ENCODE results near the gene DPH1. TPM values are rescaled to one million over a fixed set of nuclear protein-coding genes. Genes with fewer than 3 reads are reported as not detected.
A peak's percentile ranks its signal among the peaks of the same experiment; 100 is the strongest.

DPH1 gene
- total RNA-seq, 6 donors from 2014 or later: 28.8 to 129 (median 45.1) TPM

DNA sequence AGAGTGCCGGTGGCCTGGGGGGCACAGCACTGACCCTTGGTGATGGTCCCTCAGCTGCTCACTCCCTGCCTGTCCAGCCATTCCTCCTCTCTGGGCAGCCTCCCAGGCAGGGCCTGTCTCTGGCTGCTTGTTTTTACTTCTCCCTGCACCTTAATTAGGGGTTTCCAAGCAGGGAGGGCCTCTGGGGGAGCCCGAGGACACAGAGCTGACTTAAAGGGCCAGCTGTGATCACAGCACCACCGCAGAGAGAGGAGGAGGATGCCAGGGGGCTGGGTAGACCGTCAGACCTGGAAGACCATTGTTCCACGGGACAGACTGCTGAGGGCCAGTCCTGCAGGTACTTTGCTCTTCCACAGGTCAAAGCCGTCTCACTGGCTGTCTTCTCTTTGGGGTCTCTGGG lies 1.2 kb upstream of the DPH1 start:
- H3K36me3 ChIP-seq: peaks cover 0 to 3% (median 0%) of the 10 kb centered on the region in 4 donors
- WGBS, 2 donors: 61 to 100% methylated on average over 1 to 6 of the region's 6 CpGs
- peaks cover 0 to 25% (median 15%) of the 10 kb centered on the region in 4 donors for H3K27me3 ChIP-seq
- H3K9me3 ChIP-seq: no peaks in the 10 kb centered on the region
- TF ChIP-seq POLR2A (IDR thresholded peaks at IDR 0.05) (no peak), POLR2AphosphoS5 (IDR thresholded peaks at IDR 0.05) (no peak), CTCF (IDR thresholded peaks at IDR 0.05) (no peak), EP300 (IDR thresholded peaks at IDR 0.05) (no peak)
- no peak for DNase-seq
- H3K4me3 ChIP-seq: no peak overlapping the region
- no peak for ATAC-seq (ENCODE audit: low FRiP score in 2 of 2)
- no peak overlapping the region for H3K27ac ChIP-seq
- peaks cover 41 to 51% (median 44%) of the 10 kb centered on the region in 4 donors for H3K4me1 ChIP-seq

DNA sequence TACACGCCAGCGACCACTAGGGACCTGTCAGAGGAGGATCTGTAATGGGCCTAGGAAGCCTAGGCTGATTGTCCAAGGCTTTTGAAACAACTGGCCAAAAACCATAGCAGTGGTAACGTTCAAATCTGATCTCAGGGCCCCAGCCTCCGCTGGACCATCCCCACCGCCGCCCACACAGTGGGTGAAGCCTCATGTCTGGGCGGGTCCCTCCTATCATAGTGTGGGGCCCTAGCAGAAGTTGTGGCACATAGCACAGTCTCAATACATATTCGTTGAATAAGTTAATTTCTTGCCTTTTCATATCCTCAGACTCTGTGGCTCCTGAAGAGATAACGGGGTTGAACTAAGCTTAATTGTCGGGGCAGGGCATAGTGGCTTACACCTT lies 818 bp downstream of the DPH1 start:
- peaks cover 0 to 5% (median 1%) of the 10 kb centered on the region in 4 donors for H3K27me3 ChIP-seq
- no peak for DNase-seq
- no peak for ATAC-seq (ENCODE audit: low FRiP score in 2 of 2)
- peak overlapping the region; percentile 87 to 99 (median 93) for H3K4me3 ChIP-seq
- peaks cover 0 to 10% (median 5%) of the 10 kb centered on the region in 4 donors for H3K36me3 ChIP-seq
- H3K9me3 ChIP-seq: no peaks in the 10 kb centered on the region
- peak overlapping the region in 1 of 4 donors; percentile 70 for H3K27ac ChIP-seq
- peaks cover 21 to 30% (median 24%) of the 10 kb centered on the region in 4 donors for H3K4me1 ChIP-seq
- WGBS, 2 donors: 23 to 28% methylated on average over 8 to 10 of the region's 10 CpGs
- TF ChIP-seq POLR2A (IDR thresholded peaks at IDR 0.05) (no peak), EP300 (IDR thresholded peaks at IDR 0.05) (no peak), CTCF (IDR thresholded peaks at IDR 0.05) (peak in 4 of 6 experiments; percentile 16 to 56 (median 26)), POLR2AphosphoS5 (IDR thresholded peaks at IDR 0.05) (no peak)

DNA sequence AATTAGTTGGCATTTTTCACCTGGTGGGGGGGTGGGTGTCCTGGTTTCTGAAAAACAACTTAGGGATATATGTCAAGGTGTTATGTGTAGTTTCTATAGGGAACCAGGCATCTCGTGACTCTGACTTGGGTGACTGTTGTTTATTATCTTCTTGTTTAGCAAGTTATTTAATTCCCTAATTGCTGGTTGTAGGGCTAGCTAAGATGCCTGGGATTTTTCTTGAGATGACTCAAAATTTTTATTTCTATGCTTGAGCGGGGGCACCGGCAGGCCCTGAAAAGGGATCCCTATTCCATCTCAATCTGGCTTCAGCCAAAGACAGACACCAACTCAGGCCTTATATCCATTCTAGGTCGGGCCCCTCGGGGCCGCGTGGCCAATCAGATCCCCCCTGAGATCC lies 3.2 kb downstream of the DPH1 start:
- Histone ChIP-seq H3K4me3 (no peak overlapping the region), H3K4me1 (peaks cover 15 to 23% (median 20%) of the 10 kb centered on the region in 4 donors), H3K9me3 (no peaks in the 10 kb centered on the region), H3K27me3 (no peaks in the 10 kb centered on the region), H3K27ac (no peak overlapping the region), H3K36me3 (peaks cover 0 to 31% (median 24%) of the 10 kb centered on the region in 4 donors)
- ATAC-seq (ENCODE audit: low FRiP score in 2 of 2) (no peak), DNase-seq (no peak)
- TF ChIP-seq POLR2A (IDR thresholded peaks at IDR 0.05): no peak
- WGBS, 2 donors: 93 to 97% methylated on average over 7 of the region's 7 CpGs

- peaks cover 15 to 23% (median 20%) of the 10 kb centered on the region in 4 donors for H3K4me1 ChIP-seq
- peaks cover 0 to 31% (median 24%) of the 10 kb centered on the region in 4 donors for H3K36me3 ChIP-seq
- DNase-seq (no peak), ATAC-seq (ENCODE audit: low FRiP score in 2 of 2) (no peak)
- H3K27me3 ChIP-seq: no peaks in the 10 kb centered on the region
- no peak overlapping the region for H3K27ac ChIP-seq
- TF ChIP-seq POLR2A (IDR thresholded peaks at IDR 0.05): no peak
- no peak for TF ChIP-seq CTCF (IDR thresholded peaks at IDR 0.05)
- TF ChIP-seq POLR2AphosphoS5 (IDR thresholded peaks at IDR 0.05): no peak
- TF ChIP-seq EP300 (IDR thresholded peaks at IDR 0.05): no peak
- H3K9me3 ChIP-seq: no peaks in the 10 kb centered on the region
- H3K4me3 ChIP-seq: no peak overlapping the region
- 88 to 90% methylated on average over 6 to 7 of the region's 7 CpGs for WGBS, 2 donors
Observed at GRCh38 chr17:2034157-2034556, 4.2 kb downstream of the DPH1 start.

DNA sequence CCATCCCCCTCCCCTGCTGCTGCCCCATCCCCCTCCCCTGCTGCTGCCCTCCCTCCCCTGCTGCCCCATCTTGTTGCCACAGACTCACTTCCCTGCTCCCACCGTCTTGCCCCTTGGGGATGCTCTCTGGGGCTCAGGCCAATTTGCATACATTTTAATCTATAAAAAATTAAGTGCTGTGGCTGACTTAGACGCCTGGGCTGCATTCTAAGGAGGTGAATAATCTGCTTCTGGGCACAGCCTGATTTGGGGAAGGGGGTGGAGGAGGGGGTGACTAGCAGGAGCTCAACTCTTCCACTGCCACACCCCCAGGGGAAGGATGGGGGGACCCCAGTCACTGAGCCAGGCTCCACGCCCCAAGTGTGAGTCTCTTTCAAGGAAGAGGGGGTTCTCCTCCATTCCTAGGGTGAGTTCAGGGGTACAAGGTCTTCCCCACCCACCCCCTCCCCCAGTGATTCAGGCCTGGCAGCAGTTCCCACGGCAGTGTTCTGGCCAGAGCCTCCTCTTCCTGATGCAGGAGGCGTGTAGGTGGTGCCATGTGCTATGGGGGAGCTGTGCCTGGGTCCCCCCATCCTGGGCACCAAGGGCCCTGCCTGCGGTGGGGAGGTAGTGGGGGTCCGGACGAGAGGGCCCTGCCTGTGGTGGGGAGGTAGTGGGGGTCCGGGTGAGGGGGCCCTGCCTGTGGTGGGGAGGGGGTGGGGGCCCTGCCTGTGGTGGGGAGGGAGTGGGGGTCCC lies 5.0 kb downstream of the DPH1 start:
- 49 to 60% methylated on average over 2 to 8 of the region's 9 CpGs for WGBS, 2 donors

More for the DNA sequence above, 5.0 kb downstream of the DPH1 start:
- DNase-seq (no peak), ATAC-seq (ENCODE audit: low FRiP score in 2 of 2) (no peak)
- Histone ChIP-seq H3K9me3 (no peaks in the 10 kb centered on the region), H3K4me3 (no peak overlapping the region), H3K27ac (no peak overlapping the region), H3K27me3 (no peaks in the 10 kb centered on the region), H3K36me3 (peaks cover 0 to 32% (median 25%) of the 10 kb centered on the region in 4 donors), H3K4me1 (peaks cover 11 to 17% (median 15%) of the 10 kb centered on the region in 4 donors)
- TF ChIP-seq CTCF (IDR thresholded peaks at IDR 0.05) (no peak), EP300 (IDR thresholded peaks at IDR 0.05) (no peak), POLR2AphosphoS5 (IDR thresholded peaks at IDR 0.05) (no peak), POLR2A (IDR thresholded peaks at IDR 0.05) (no peak)
